Keratinocyte (primary cell): ENCODE results near the gene HOMER2.

ENCODE experiments used
- CTCF ChIP-seq, 3 experiments: IDR thresholded peaks in 1 of 3; conservative IDR thresholded peaks in 1 of 3; optimal IDR thresholded peaks in 1 of 3; 2 replicates in 2 of 3; 3 replicates in 1 of 3; pipeline versions ENCODE3 to v1.5.1; 2011; ENCODE audit warnings: low read length in 3 of 3, mild to moderate bottlenecking in 3 of 3, moderate library complexity in 2 of 3, control low read depth in 1 of 3, inconsistent platforms in 1 of 3; ENCODE audit not compliant: insufficient read depth in 2 of 3; ENCODE audit errors: extremely low read depth in 1 of 3
- EZH2 ChIP-seq: IDR thresholded peaks from one replicate; pipeline ENCODE4 v1.6.1; 2012; ENCODE audit warnings: inconsistent platforms, mild to moderate bottlenecking, low read length, moderate library complexity

GRCh38 chr15:82832601-82833361 lies 119.7 kb downstream of the HOMER2 start:
- TF ChIP-seq EZH2 (no peak), CTCF (optimal IDR thresholded peaks at IDR 0.05 in 1 of 3, IDR thresholded peaks at IDR 0.05 in 1 of 3, conservative IDR thresholded peaks at IDR 0.05 in 1 of 3; ENCODE audit: extremely low read depth in 1 of 3, insufficient read depth in 2 of 3, low read length in 3 of 3) (peak in 1 of 3 experiments; percentile 21)
